Activated B cell treated with CpG ODN at 0.5 μM for 24 hours (primary cell): Measurements from ENCODE around the gene PEX11A. TPM values are rescaled to one million over a fixed set of nuclear protein-coding genes. Genes with fewer than 3 reads are reported as not detected.

Source experiments
- ATAC-seq: fragments of 200-7000 bp; cut with Tn5 transposase; one replicate; pipeline ENCODE4 v1.10.0; 2021; ENCODE audit warnings: low read depth, mild to moderate bottlenecking, moderate library complexity
- CTCF ChIA-PET: fragments of 350-600 bp; sonication (Branson Sonifier 250); formaldehyde crosslinking; loops from one replicate; lab custom pipeline; 2021; ENCODE audit warnings: antibody characterized with exemption; lab: Charles Lee
- POLR2A ChIA-PET: fragments of 350-600 bp; sonication (Branson Sonifier 250); formaldehyde crosslinking; loops from one replicate; lab custom pipeline; 2021; ENCODE audit warnings: antibody characterized with exemption; lab: Charles Lee
- DNase-seq: peaks from one replicate; pipeline ENCODE4 v3.0.0; 2022
- H3K27ac Mint-ChIP-seq: one replicate; pipeline ENCODE4 v1.8.0; 2020; ENCODE audit warnings: mixed read lengths
- H3K27me3 Mint-ChIP-seq: one replicate; pipeline ENCODE4 v1.8.0; 2021; ENCODE audit warnings: mixed read lengths
- H3K36me3 Mint-ChIP-seq: one replicate; pipeline ENCODE4 v1.8.0; 2021; ENCODE audit warnings: low read depth, mixed read lengths
- H3K4me1 Mint-ChIP-seq: one replicate; pipeline ENCODE4 v1.8.0; 2021; ENCODE audit warnings: mixed read lengths
- H3K4me3 Mint-ChIP-seq: one replicate; pipeline ENCODE4 v1.8.0; 2020; ENCODE audit warnings: mild to moderate bottlenecking, mixed read lengths
- H3K9me3 Mint-ChIP-seq: one replicate; pipeline ENCODE4 v1.8.0; 2020; ENCODE audit warnings: mixed read lengths
- intact Hi-C: fragments of 100-400 bp; cut with micrococcal nuclease; formaldehyde crosslinking; loops from one replicate; pipeline ENCODE4 v1.15.1; 2024
- total RNA-seq: library from RNA; stranded (reverse); gene quantifications from 2 replicates; pipeline ENCODE4 v1.2.3, GENCODE V29; 2022
- TF ChIP-seq, protein P1 (sequence below): fragments of 200-600 bp; IDR thresholded peaks from one replicate; pipeline ENCODE4 v1.8.0; 2022; ENCODE audit warnings: antibody characterized with exemption, mild to moderate bottlenecking

The PEX11A gene, protein sequence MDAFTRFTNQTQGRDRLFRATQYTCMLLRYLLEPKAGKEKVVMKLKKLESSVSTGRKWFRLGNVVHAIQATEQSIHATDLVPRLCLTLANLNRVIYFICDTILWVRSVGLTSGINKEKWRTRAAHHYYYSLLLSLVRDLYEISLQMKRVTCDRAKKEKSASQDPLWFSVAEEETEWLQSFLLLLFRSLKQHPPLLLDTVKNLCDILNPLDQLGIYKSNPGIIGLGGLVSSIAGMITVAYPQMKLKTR
- total RNA-seq, result 0.84 and 1.6 TPM in 2 replicates

DNA sequence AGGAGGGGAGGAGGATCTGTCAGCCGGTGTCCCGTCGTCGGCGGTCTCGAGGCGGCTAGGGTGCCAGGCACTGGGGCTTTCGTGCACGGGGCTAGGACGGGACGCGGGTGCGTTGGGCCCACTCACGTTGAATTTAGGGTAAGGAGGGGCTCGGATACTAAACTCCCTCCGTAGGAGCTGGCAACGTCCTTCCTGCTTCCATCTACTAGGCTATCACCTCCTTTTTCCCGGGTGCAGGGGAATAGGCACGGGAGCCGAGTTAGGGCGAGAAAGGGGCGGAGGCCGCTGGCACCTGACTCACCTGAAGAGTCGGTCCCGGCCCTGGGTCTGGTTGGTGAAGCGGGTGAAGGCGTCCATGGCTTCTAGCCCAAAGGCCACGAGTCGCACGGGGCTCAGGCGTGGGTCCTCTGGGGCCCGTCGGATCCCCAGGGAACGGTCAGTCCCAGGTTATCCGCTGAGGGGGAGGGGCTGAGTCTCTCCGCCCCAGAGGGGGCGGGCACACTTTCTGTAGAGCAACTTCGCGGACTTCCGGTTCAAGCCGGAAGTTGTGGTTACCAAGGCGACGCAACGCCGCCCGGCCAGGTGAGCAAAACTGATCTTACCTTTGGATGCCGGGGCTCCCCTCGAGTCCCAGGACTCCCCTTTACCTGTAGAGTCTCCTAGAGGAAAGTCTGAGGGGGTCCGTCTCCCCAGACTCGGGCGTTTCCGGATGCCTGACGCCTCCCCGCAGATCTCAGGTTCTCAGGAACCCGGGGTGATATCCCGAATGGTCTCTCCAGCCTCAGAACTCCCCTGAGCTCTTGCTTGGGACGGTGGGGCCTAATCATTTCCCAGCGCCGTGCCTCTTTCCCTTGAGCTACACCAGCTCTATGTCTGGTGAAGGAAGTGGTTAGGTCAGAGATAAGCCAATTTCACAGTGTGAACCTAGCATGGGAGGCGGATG, at the start of gene PEX11A, which contains the start of gene WDR93:
PEX11A (minus strand) TSS at position 479 of the 943 bp plus-strand sequence; CDS start at position 357, 122 bp downstream.
WDR93 (plus strand) TSS at position 536 of the 943 bp plus-strand sequence. CDS start 10,936 bp downstream, outside the sequence.
- CTCF ChIA-PET, result no interaction called here
- H3K4me1 Mint-ChIP-seq, result peaks cover 19% of the 10 kb centered on the region
- DNase-seq, result peak; percentile 73

DNA sequence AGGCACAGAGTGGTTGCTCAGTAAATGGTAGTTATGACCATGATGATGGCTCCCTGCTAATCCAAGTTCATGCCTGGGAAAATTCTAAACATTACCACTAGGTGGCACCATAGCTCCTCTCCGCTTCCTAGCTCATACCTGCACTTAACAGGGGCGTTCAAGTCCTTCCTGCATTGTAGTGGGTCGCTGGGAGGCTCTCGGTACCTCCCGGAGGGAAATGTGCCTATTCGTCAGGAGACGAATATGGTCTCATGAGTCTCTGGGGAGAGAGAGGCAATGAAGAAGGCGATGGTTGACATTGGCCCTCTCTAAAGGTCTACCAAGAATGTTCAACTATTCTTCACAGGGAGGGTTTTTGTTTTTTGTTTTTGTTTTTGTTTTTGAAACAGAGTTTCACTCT, 49.6 kb upstream of the PEX11A start:
- H3K36me3 Mint-ChIP-seq, result no peaks in the 10 kb centered on the region
- no peak overlapping the region for H3K27ac Mint-ChIP-seq
- peaks cover 2% of the 10 kb centered on the region for H3K4me1 Mint-ChIP-seq
- no peak for DNase-seq
- no peaks in the 10 kb centered on the region for H3K9me3 Mint-ChIP-seq
- peak; percentile 90 for ATAC-seq
- ChIA-PET CTCF (interaction anchor here (0.7 to 3.7 kb wide), 12 partner anchors 9 to 448 kb away, joined by 3 to 76 read pairs (median 6); partner anchors contain the start of genes AP3S2 and MESP1), POLR2A (interaction anchor here (1.1 to 1.2 kb wide), 2 partner anchors 10 to 11 kb away, joined by 3 read pairs; no protein-coding TSS in a partner anchor)
- TF ChIP-seq, protein P1, sequence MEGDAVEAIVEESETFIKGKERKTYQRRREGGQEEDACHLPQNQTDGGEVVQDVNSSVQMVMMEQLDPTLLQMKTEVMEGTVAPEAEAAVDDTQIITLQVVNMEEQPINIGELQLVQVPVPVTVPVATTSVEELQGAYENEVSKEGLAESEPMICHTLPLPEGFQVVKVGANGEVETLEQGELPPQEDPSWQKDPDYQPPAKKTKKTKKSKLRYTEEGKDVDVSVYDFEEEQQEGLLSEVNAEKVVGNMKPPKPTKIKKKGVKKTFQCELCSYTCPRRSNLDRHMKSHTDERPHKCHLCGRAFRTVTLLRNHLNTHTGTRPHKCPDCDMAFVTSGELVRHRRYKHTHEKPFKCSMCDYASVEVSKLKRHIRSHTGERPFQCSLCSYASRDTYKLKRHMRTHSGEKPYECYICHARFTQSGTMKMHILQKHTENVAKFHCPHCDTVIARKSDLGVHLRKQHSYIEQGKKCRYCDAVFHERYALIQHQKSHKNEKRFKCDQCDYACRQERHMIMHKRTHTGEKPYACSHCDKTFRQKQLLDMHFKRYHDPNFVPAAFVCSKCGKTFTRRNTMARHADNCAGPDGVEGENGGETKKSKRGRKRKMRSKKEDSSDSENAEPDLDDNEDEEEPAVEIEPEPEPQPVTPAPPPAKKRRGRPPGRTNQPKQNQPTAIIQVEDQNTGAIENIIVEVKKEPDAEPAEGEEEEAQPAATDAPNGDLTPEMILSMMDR, result peak; percentile 25
- intact Hi-C loops, result loop anchor here (1.0 kb wide), 6 partner anchors 10 to 479 kb away; no protein-coding TSS in a partner anchor
- H3K4me3 Mint-ChIP-seq, result peak overlapping the region; percentile 15
- peaks cover 8% of the 10 kb centered on the region for H3K27me3 Mint-ChIP-seq

More for the DNA sequence above, at the start of gene PEX11A, which contains the start of gene WDR93:
- intact Hi-C loops, result loop anchor here (5.0 to 10.0 kb wide), 3 partner anchors 116 to 1247 kb away; partner anchors contain the start of genes CIB1, GDPGP1, TICRR and UNC45A
- POLR2A ChIA-PET, result no interaction called here
- Mint-ChIP-seq H3K4me3 (peak within 1 kb of the TSS; percentile 90), H3K9me3 (no peaks in the 10 kb centered on the region), H3K27ac (peak within 1 kb of the TSS; percentile 77), H3K27me3 (no peaks in the 10 kb centered on the region), H3K36me3 (peaks cover 4% of the 10 kb centered on the region)
- peak; percentile 91 for ATAC-seq
- TF ChIP-seq, protein P1, result no peak

DNA sequence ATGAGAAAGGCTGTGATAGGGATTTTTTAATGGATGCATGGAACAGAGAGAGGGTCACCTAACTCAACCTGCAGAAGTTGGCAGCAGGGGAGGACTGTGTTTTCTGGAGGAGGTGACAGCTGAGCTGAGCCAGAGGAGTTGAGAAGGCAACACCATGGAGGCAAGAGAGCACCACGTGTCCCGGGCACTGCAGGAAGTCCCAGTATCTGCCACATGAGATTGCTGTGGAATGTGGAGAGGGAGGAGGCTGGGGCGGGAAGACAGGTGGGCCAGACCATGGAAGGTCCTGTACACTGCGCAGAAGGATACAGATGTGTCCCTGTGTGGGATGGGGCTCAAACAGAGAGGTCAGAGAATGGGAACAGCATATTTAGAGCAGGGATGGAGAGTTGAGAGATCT, 45.2 kb upstream of the PEX11A start:
- Mint-ChIP-seq H3K4me1 (peaks cover 2% of the 10 kb centered on the region), H3K4me3 (no peak overlapping the region), H3K27me3 (peaks cover 9% of the 10 kb centered on the region), H3K9me3 (no peaks in the 10 kb centered on the region), H3K27ac (no peak overlapping the region), H3K36me3 (no peaks in the 10 kb centered on the region)
- ATAC-seq, result no peak
- intact Hi-C loops, result no loop called here
- DNase-seq, result no peak
- ChIA-PET CTCF (no interaction called here), POLR2A (no interaction called here)
- TF ChIP-seq, protein P1, result no peak

DNA sequence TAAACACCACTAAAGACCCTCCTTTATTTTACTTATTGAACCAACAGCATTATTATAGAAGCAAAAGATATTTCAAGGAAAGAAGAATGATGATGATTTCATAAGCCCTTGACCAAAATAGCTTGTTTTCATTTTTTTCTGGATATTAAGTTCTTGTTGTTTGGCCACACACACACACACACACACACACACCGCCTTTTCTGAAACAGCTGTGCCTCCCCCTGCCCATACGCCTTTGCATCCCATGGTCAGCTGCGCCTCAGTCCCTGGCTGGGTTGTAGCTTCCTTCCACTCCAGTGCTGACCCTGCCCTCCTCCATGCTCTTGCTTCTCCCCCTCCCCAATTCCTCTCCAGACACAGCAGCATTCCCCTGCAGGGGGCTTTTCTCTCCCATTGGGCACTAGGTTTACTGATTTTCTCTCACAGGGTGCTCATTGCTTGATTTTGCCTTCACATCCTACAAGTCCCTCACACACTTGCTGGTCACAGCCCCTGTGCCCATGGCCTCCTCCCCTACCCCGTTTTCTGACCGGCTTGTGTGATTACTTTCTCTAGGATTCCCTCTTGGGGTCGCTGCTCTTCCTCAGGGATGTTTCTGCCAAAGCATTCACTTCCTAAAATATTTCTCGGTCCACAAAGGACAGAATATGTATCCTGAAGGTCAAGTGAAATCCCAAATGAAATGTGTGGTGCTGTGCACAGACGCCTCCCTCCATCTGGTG, 42.1 kb upstream of the PEX11A start:
- ATAC-seq (no peak), DNase-seq (no peak)
- no peak overlapping the region for H3K4me3 Mint-ChIP-seq
- H3K9me3 Mint-ChIP-seq, result no peaks in the 10 kb centered on the region
- H3K27me3 Mint-ChIP-seq, result peaks cover 11% of the 10 kb centered on the region
- H3K27ac Mint-ChIP-seq, result no peak overlapping the region
- CTCF ChIA-PET, result no interaction called here
- intact Hi-C loops, result no loop called here
- H3K4me1 Mint-ChIP-seq, result no peaks in the 10 kb centered on the region
- POLR2A ChIA-PET, result no interaction called here
- TF ChIP-seq, protein P1, result no peak
- H3K36me3 Mint-ChIP-seq, result no peaks in the 10 kb centered on the region
